Erythroblast (primary cell): ENCODE measurements around the gene GBE1.

Experiments used
- GATA1 ChIP-seq: IDR thresholded peaks from 2 replicates; pipeline ENCODE4 v1.6.1; 2011; ENCODE audit warnings: low read depth, mild to moderate bottlenecking, control low read depth, low read length, moderate library complexity
- POLR2A ChIP-seq: IDR thresholded peaks from 2 replicates; pipeline ENCODE4 v1.6.1; 2011; ENCODE audit warnings: mild to moderate bottlenecking, low read length

- TF ChIP-seq POLR2A (no peak), GATA1 (no peak)
Measured at GRCh38 chr3:81723732-81724313, 37.6 kb downstream of the GBE1 start.
